GM21367 (cell line): ENCODE measurements around the gene GUCY2C.
A peak's percentile ranks its signal among the peaks of the same experiment; 100 is the strongest.
"Not testable (repeated sequence)": the region's sequence is repeated elsewhere in the genome, so short reads cannot be mapped to it uniquely, and the experiment has no call there.

Experiments used
- ATAC-seq: cut with Tn5 transposase; IDR thresholded peaks from one replicate; pipeline ENCODE4 v1.9.1; 2021; ENCODE audit not compliant: unreplicated experiment

Gene GUCY2C

GRCh38 chr12:14696265-14696741 lies at the start of gene GUCY2C:
TSS of gene GUCY2C (minus strand) at chr12:14696599. CDS start at chr12:14696448, 151 bp downstream.
- ATAC-seq, result no peak

- ATAC-seq, result no peak
Observed at GRCh38 chr12:14743061-14743460, 46.7 kb upstream of the GUCY2C start.

- ATAC-seq, result no peak
Observed at GRCh38 chr12:14741942-14742341, 45.5 kb upstream of the GUCY2C start.

- ATAC-seq, result no peak
Observed at GRCh38 chr12:14741153-14741552, 44.8 kb upstream of the GUCY2C start.

GRCh38 chr12:14736441-14736840 lies 40.0 kb upstream of the GUCY2C start:
- not testable (repeated sequence) for ATAC-seq

GRCh38 chr12:14731821-14732220 lies 35.4 kb upstream of the GUCY2C start:
- no peak for ATAC-seq

- ATAC-seq, result no peak
Observed at GRCh38 chr12:14729586-14729985, 33.2 kb upstream of the GUCY2C start.

- peak; percentile 74 for ATAC-seq
Observed at GRCh38 chr12:14723763-14724162, 27.4 kb upstream of the GUCY2C start.

- ATAC-seq, result peak; percentile 71
Observed at GRCh38 chr12:14716848-14717444, 20.5 kb upstream of the GUCY2C start.

GRCh38 chr12:14714437-14714836 lies 18.0 kb upstream of the GUCY2C start:
- no peak for ATAC-seq

GRCh38 chr12:14710632-14711320 lies 14.4 kb upstream of the GUCY2C start:
- ATAC-seq, result no peak

GRCh38 chr12:14701809-14702568 lies 5.6 kb upstream of the GUCY2C start:
- ATAC-seq, result no peak

GRCh38 chr12:14700935-14701334 lies 4.5 kb upstream of the GUCY2C start:
- ATAC-seq, result no peak

- ATAC-seq, result no peak
Observed at GRCh38 chr12:14699923-14700322, 3.5 kb upstream of the GUCY2C start.

- ATAC-seq, result no peak
Observed at GRCh38 chr12:14698555-14698954, 2.2 kb upstream of the GUCY2C start.

GRCh38 chr12:14695715-14696141 lies 671 bp downstream of the GUCY2C start:
- no peak for ATAC-seq

- no peak for ATAC-seq
Observed at GRCh38 chr12:14694970-14695369, 1.4 kb downstream of the GUCY2C start.

GRCh38 chr12:14694145-14694714 lies 2.2 kb downstream of the GUCY2C start:
- no peak for ATAC-seq

- ATAC-seq, result no peak
Observed at GRCh38 chr12:14693116-14693515, 3.3 kb downstream of the GUCY2C start.

GRCh38 chr12:14691560-14691959 lies 4.8 kb downstream of the GUCY2C start:
- ATAC-seq, result no peak

- ATAC-seq, result no peak
Observed at GRCh38 chr12:14689996-14690395, 6.4 kb downstream of the GUCY2C start.
